Uterus (tissue), 2 donors: ENCODE results near the gene EXOC1.

Source experiments
- POLR2A ChIP-seq, 2 donors: fragments of 450-650 bp; IDR thresholded peaks; one replicate each; pipeline ENCODE4 v1.6.1; 2016; ENCODE audit warnings: antibody characterized with exemption in 2 of 2, mild to moderate bottlenecking in 1 of 2, moderate library complexity in 1 of 2
- TF ChIP-seq, protein P1 (sequence below), 4 experiments: fragments of 200-600 bp in 2 of 4; fragments of 450-650 bp in 2 of 4; sonication (generic) in 2 of 4; IDR thresholded peaks; one replicate each; pipeline ENCODE4 v1.5.1; 2016 to 2019; ENCODE audit warnings: antibody characterized with exemption in 4 of 4, mild to moderate bottlenecking in 2 of 4, moderate library complexity in 1 of 4

DNA sequence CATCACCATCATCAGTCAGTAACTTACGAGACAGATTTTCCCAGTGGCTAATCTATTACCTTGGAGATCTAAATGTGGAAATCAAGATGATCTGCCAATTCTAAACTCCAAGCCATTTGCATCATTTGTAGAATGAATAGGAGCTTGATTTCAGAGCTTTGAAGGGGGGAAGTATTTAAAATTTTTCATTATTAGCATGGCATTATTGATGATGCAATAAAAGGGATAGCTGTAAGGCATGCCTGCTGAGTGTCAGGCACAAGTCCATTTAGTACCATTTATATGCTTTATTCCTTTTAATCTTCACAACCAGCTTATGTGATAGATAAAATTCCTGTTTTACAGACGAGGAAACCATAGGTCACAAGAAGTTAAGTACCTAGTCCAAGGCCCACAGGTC lies 28.6 kb upstream of the EXOC1 start:
- TF ChIP-seq POLR2A (IDR thresholded peaks at IDR 0.05) = no peak
- TF ChIP-seq, protein P1, sequence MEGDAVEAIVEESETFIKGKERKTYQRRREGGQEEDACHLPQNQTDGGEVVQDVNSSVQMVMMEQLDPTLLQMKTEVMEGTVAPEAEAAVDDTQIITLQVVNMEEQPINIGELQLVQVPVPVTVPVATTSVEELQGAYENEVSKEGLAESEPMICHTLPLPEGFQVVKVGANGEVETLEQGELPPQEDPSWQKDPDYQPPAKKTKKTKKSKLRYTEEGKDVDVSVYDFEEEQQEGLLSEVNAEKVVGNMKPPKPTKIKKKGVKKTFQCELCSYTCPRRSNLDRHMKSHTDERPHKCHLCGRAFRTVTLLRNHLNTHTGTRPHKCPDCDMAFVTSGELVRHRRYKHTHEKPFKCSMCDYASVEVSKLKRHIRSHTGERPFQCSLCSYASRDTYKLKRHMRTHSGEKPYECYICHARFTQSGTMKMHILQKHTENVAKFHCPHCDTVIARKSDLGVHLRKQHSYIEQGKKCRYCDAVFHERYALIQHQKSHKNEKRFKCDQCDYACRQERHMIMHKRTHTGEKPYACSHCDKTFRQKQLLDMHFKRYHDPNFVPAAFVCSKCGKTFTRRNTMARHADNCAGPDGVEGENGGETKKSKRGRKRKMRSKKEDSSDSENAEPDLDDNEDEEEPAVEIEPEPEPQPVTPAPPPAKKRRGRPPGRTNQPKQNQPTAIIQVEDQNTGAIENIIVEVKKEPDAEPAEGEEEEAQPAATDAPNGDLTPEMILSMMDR (IDR thresholded peaks at IDR 0.05) = no peak
